DOHH2 (cell line): ENCODE measurements around the gene PRPS1.

ENCODE experiments used
- CTCF ChIP-seq: fragments of 200-600 bp; sonication (generic); IDR thresholded peaks from one replicate; pipeline ENCODE4 v1.5.1; 2014; ENCODE audit warnings: antibody characterized with exemption, mild to moderate bottlenecking, low read depth, low read length; ENCODE audit not compliant: poor library complexity, severe bottlenecking
- EZH2phosphoT487 ChIP-seq: fragments of 200-600 bp; sonication (generic); IDR thresholded peaks from 2 replicates; pipeline ENCODE4 v1.6.1; 2017; ENCODE audit warnings: borderline replicate concordance, mild to moderate bottlenecking, antibody characterized with exemption, low read length, moderate library complexity, mixed read lengths

DNA sequence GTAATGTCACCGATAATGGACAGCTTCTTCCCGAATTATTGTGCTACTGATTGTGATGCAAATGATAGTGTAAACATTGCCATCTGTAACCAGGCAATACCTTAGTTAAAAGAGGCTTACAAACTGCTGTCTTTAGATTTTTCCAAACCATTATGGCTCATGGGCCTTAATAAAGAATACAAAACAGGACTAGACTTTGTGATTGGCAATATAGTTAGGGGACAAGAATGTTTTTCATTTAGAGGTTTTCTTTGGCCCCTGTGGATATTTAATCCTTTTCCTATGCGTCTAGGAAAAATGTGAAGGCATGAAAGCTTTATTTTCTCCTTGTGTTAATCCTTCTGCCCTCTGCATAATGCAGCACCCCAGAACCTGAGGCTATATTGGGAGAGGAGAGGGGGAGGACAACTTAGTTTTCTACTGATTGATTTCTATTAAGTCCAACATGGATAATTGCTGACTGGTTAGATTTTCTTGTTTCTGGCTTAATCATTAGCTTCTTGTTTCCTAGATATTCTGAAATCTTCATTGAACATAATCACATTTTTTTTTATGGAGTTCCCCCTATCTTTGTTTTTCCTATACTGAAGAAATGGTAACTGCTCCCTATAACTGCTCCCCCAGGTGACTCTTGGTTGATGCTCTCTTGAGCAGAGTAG lies 1.9 kb downstream of the PRPS1 start:
- TF ChIP-seq CTCF (no peak), EZH2phosphoT487 (no peak)
